ENCODE measurements around the gene ARHGAP33. TPM values are rescaled to one million over a fixed set of nuclear protein-coding genes. Genes with fewer than 3 reads are reported as not detected.
A peak's percentile ranks its signal among the peaks of the same experiment; 100 is the strongest.

ARHGAP33 gene
- total RNA-seq, 4 donors from 2014 or later = 4.2 to 16.0 (median 13.0) TPM

- TF ChIP-seq POLR2A (IDR thresholded peaks at IDR 0.05) (no peak), CTCF (IDR thresholded peaks at IDR 0.05) (no peak)
- WGBS, 2 donors = 74 to 82% methylated on average over 9 of the region's 9 CpGs
- H3K36me3 ChIP-seq = no peaks in the 10 kb centered on the region
- H3K27ac ChIP-seq = no peak overlapping the region
- no peaks in the 10 kb centered on the region for H3K4me1 ChIP-seq
- H3K27me3 ChIP-seq = no peaks in the 10 kb centered on the region
- no peak for DNase-seq
- H3K4me3 ChIP-seq (replicated peaks in 1 of 3) = no peak overlapping the region
- no peaks in the 10 kb centered on the region for H3K9me3 ChIP-seq
- intact Hi-C loops (cut with DNase I) = no loop called here
These were observed 41.5 kb downstream of the ARHGAP33 start for GRCh38 chr19:35816846-35817245.

GRCh38 chr19:35818445-35818844 is 43.1 kb downstream of the ARHGAP33 start:
- Histone ChIP-seq H3K27me3 (no peaks in the 10 kb centered on the region), H3K4me3 (replicated peaks in 1 of 3) (no peak overlapping the region), H3K4me1 (no peaks in the 10 kb centered on the region), H3K36me3 (no peaks in the 10 kb centered on the region), H3K9me3 (no peaks in the 10 kb centered on the region), H3K27ac (no peak overlapping the region)
- no peak for TF ChIP-seq CTCF (IDR thresholded peaks at IDR 0.05)
- WGBS, 2 donors = 65 to 75% methylated on average over 3 of the region's 3 CpGs
- intact Hi-C loops (cut with DNase I) = no loop called here
- no peak for DNase-seq

GRCh38 chr19:35822579-35822978 is 47.2 kb downstream of the ARHGAP33 start:
- 63 to 79% methylated on average over 3 of the region's 3 CpGs for WGBS, 2 donors
- Histone ChIP-seq H3K27ac (no peak overlapping the region), H3K9me3 (no peaks in the 10 kb centered on the region), H3K27me3 (no peaks in the 10 kb centered on the region), H3K36me3 (no peaks in the 10 kb centered on the region), H3K4me1 (no peaks in the 10 kb centered on the region), H3K4me3 (replicated peaks in 1 of 3) (no peak overlapping the region)
- DNase-seq = no peak
- TF ChIP-seq POLR2A (IDR thresholded peaks at IDR 0.05) (no peak), CTCF (IDR thresholded peaks at IDR 0.05) (no peak)
- intact Hi-C loops (cut with DNase I) = no loop called here

GRCh38 chr19:35824150-35824549 is 48.8 kb downstream of the ARHGAP33 start:
- WGBS, 2 donors = 69 to 71% methylated on average over 5 of the region's 5 CpGs
- H3K36me3 ChIP-seq = no peaks in the 10 kb centered on the region
- no peak for TF ChIP-seq CTCF (IDR thresholded peaks at IDR 0.05)
- no peak for TF ChIP-seq POLR2A (IDR thresholded peaks at IDR 0.05)
- no peaks in the 10 kb centered on the region for H3K9me3 ChIP-seq
- no peaks in the 10 kb centered on the region for H3K4me1 ChIP-seq
- H3K27ac ChIP-seq = no peak overlapping the region
- intact Hi-C loops (cut with DNase I) = no loop called here
- no peak overlapping the region for H3K4me3 ChIP-seq (replicated peaks in 1 of 3)
- DNase-seq = no peak
- no peaks in the 10 kb centered on the region for H3K27me3 ChIP-seq

- peak; percentile 58 to 77 for DNase-seq
- WGBS, 2 donors = 6 to 15% methylated on average over 12 of the region's 12 CpGs
- TF ChIP-seq CTCF (IDR thresholded peaks at IDR 0.05) (no peak), POLR2A (IDR thresholded peaks at IDR 0.05) (no peak)
- Histone ChIP-seq H3K27me3 (no peaks in the 10 kb centered on the region), H3K27ac (no peak overlapping the region), H3K9me3 (no peaks in the 10 kb centered on the region), H3K4me3 (replicated peaks in 1 of 3) (no peak overlapping the region), H3K36me3 (no peaks in the 10 kb centered on the region), H3K4me1 (no peaks in the 10 kb centered on the region)
- intact Hi-C loops (cut with DNase I) = no loop called here
These were observed 53.4 kb downstream of the ARHGAP33 start for GRCh38 chr19:35828692-35829301.

Data from thyroid gland (tissue), 4 donors.